Measurements from ENCODE around the gene MIB1. TPM values are rescaled to one million over a fixed set of nuclear protein-coding genes. Genes with fewer than 3 reads are reported as not detected.

MIB1 gene
- total RNA-seq, 2 experiments from 2014 or later = 24.7 to 33.6 TPM

DNA sequence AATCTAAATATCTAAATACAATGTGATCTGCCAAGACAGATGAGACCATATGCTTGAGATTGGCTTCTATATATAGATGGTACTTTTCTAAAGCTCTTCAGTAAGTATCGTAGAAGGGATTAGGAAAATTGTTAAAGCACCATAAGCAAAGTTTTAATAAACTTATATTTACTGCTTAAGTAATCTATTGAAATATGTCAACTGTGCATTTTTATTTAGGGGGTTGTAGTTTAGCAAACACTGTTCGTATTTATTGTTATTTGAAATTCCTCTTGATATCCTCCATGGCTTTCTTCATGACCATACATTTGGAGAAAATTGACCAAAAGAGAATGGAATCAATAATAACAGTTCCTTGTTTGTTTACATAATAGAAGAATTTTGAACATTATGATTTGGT, 102.7 kb downstream of the MIB1 start:
- Mint-ChIP-seq H3K9me3 (ENCODE audit: low read depth) (no peaks in the 10 kb centered on the region), H3K27me3 (no peaks in the 10 kb centered on the region), H3K36me3 (ENCODE audit: low read depth) (peaks cover 24% of the 10 kb centered on the region), H3K27ac (no peak overlapping the region), H3K4me3 (no peak overlapping the region), H3K4me1 (no peaks in the 10 kb centered on the region)
- ATAC-seq (no peak), DNase-seq (no peak)
- ChIA-PET POLR2A (interaction anchor here (0.7 kb wide), 1 partner anchor 28 kb away, joined by 4 read pairs; no protein-coding TSS in a partner anchor), CTCF (interaction anchor here (1.2 to 1.6 kb wide), 3 partner anchors 11 to 23 kb away, joined by 3 to 4 read pairs (median 4); no protein-coding TSS in a partner anchor)
- intact Hi-C loops (cut with DNase I, micrococcal nuclease) = loop anchor here in 1 of 2 experiments (5.0 kb wide), 2 partner anchors 49 to 56 kb away; no protein-coding TSS in a partner anchor

DNA sequence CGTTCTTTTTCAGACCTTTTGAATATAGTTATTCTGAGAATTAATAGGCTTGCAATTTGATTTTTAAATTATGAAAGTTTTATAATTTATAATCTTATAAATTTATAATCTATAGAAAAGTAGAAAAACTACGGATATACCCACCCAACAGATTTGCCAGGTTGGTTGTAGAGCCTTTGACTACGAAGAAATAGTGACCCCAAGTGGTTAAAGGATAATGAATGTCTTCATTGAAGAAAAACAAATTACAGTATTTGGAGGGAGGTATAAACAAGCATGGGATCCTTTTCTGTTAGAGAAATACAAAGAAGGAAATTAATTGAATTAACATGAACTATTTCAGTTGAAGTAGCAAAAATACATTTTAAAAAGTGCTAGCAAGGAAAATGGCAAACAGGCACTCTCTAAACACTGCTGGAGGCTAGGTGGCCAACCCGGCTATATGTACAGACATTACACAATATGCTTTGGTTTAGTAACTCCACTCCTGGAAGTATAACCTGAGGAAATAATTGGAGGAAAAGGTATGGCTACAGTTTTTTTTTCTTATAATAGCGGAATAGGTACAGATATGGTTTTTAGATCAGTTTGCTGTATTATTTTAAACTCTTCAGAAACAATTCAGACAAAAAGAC, 110.9 kb downstream of the MIB1 start:
- ATAC-seq = no peak
- H3K9me3 Mint-ChIP-seq (ENCODE audit: low read depth) = no peaks in the 10 kb centered on the region
- ChIA-PET CTCF (interaction anchor here (1.3 kb wide), 1 partner anchor 362 kb away, joined by 3 read pairs; no protein-coding TSS in a partner anchor), POLR2A (no interaction called here)
- H3K27me3 Mint-ChIP-seq = no peaks in the 10 kb centered on the region
- peaks cover 7% of the 10 kb centered on the region for H3K4me1 Mint-ChIP-seq
- peaks cover 6% of the 10 kb centered on the region for H3K36me3 Mint-ChIP-seq (ENCODE audit: low read depth)
- intact Hi-C loops (cut with DNase I, micrococcal nuclease) = loop anchor here (2.0 to 10.0 kb wide), 4 partner anchors 227 to 657 kb away; no protein-coding TSS in a partner anchor
- H3K27ac Mint-ChIP-seq = no peak overlapping the region
- no peak overlapping the region for H3K4me3 Mint-ChIP-seq
- DNase-seq = no peak

DNA sequence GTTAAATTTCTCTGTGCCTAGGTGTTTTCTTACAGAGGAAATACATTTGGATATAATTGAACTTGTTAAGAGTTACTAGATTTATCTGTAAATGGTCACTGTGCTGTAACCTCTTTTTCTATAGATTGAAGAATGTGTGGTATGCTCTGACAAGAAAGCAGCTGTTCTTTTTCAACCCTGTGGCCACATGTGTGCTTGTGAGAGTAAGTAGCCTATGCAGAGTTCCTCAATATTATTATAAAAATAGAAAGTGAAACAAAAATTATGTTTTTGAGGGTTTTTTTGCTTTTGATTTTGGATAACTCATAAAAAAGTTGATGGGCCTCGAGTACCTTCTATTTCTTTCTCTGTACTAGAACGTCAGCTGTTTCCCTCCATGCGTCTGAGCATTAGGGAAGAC, 112.4 kb downstream of the MIB1 start:
- DNase-seq (no peak), ATAC-seq (no peak)
- H3K4me1 Mint-ChIP-seq = peaks cover 7% of the 10 kb centered on the region
- ChIA-PET POLR2A (no interaction called here), CTCF (no interaction called here)
- H3K4me3 Mint-ChIP-seq = no peak overlapping the region
- intact Hi-C loops (cut with DNase I, micrococcal nuclease) = loop anchor here (10.0 kb wide), 3 partner anchors 228 to 658 kb away; no protein-coding TSS in a partner anchor
- H3K9me3 Mint-ChIP-seq (ENCODE audit: low read depth) = no peaks in the 10 kb centered on the region
- H3K36me3 Mint-ChIP-seq (ENCODE audit: low read depth) = peaks cover 10% of the 10 kb centered on the region
- H3K27ac Mint-ChIP-seq = no peak overlapping the region
- H3K27me3 Mint-ChIP-seq = no peaks in the 10 kb centered on the region

DNA sequence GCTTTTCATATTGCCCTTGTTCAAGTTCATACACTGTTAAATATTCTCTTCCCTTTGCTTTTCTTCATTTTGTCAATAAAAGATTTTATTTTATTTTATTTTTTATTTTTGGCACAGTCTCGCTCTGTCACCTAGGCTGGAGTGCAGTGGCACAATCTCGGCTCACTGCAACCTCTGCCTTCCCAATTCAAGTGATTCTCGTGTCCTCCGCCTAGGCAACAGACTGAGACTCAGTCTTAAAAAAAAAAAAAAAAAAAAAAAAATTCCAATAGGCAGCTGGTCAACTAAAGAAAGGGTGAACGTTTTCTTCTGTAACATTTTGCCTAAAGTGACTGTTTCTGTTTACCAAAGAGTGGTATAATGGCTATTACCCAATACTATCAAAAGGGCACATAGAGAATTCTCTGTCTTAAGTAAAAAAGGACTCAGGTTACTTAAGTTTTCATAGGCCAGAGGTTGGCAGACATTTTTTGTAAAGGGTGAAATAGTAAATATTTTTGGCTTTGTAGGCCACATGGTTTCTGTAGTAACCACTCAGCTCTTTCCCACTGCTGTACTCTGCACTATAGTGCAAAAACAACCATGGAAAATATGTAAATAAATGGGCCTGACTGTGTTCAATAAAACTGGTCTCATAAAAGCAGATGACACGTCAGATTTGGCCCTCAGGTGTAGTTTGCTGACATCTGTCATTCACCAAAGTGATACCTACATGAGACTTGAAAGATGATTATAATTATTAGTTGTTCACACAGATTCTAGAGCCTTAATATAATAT, 113.4 kb downstream of the MIB1 start:
- ChIA-PET POLR2A (no interaction called here), CTCF (no interaction called here)
- H3K27me3 Mint-ChIP-seq = no peaks in the 10 kb centered on the region
- no peak overlapping the region for H3K4me3 Mint-ChIP-seq
- H3K4me1 Mint-ChIP-seq = peaks cover 7% of the 10 kb centered on the region
- intact Hi-C loops (cut with DNase I, micrococcal nuclease) = loop anchor here (10.0 kb wide), 3 partner anchors 229 to 659 kb away; no protein-coding TSS in a partner anchor
- DNase-seq (no peak), ATAC-seq (no peak)
- no peaks in the 10 kb centered on the region for H3K9me3 Mint-ChIP-seq (ENCODE audit: low read depth)
- no peak overlapping the region for H3K27ac Mint-ChIP-seq
- peaks cover 14% of the 10 kb centered on the region for H3K36me3 Mint-ChIP-seq (ENCODE audit: low read depth)

- Mint-ChIP-seq H3K36me3 (ENCODE audit: low read depth) (peaks cover 23% of the 10 kb centered on the region), H3K27me3 (no peaks in the 10 kb centered on the region), H3K9me3 (ENCODE audit: low read depth) (no peaks in the 10 kb centered on the region), H3K4me1 (peaks cover 7% of the 10 kb centered on the region), H3K4me3 (no peak overlapping the region), H3K27ac (no peak overlapping the region)
- ChIA-PET POLR2A (no interaction called here), CTCF (no interaction called here)
- DNase-seq (no peak), ATAC-seq (no peak)
- intact Hi-C loops (cut with DNase I, micrococcal nuclease) = loop anchor here (10.0 kb wide), 3 partner anchors 231 to 661 kb away; no protein-coding TSS in a partner anchor
These were observed 114.8 kb downstream of the MIB1 start for GRCh38 chr18:21855432-21855831.

DNA sequence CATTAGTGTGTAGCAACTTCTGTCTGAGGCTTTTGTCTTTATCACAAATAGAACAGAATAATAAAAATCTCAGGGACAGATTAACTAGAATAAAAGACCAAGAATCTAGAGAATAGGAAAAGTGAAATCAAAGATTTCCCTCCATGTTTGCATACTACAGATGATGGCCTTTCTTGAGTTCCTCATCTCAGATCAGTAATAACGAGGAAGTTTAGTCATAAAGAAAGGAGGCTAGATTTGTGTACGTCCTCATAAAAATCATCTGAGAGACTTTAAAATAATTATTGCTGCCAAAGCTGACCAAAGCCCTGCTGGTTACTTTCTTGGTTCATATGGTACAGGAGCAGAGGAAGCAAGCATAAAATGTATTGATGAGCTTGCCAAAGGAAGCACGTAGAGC, 117.3 kb downstream of the MIB1 start:
- Mint-ChIP-seq H3K27me3 (no peaks in the 10 kb centered on the region), H3K36me3 (ENCODE audit: low read depth) (peaks cover 28% of the 10 kb centered on the region), H3K27ac (no peak overlapping the region), H3K9me3 (ENCODE audit: low read depth) (no peaks in the 10 kb centered on the region), H3K4me1 (peaks cover 2% of the 10 kb centered on the region), H3K4me3 (no peak overlapping the region)
- intact Hi-C loops (cut with DNase I, micrococcal nuclease) = loop anchor here (10.0 kb wide), 3 partner anchors 233 to 663 kb away; no protein-coding TSS in a partner anchor
- no peak for ATAC-seq
- ChIA-PET CTCF (no interaction called here), POLR2A (no interaction called here)
- DNase-seq = no peak

GRCh38 chr18:21858544-21858943, 118.0 kb downstream of the MIB1 start:
- intact Hi-C loops (cut with DNase I, micrococcal nuclease) = loop anchor here (10.0 kb wide), 3 partner anchors 234 to 664 kb away; no protein-coding TSS in a partner anchor
- H3K4me1 Mint-ChIP-seq = no peaks in the 10 kb centered on the region
- ChIA-PET CTCF (no interaction called here), POLR2A (no interaction called here)
- DNase-seq (no peak), ATAC-seq (no peak)
- no peaks in the 10 kb centered on the region for H3K9me3 Mint-ChIP-seq (ENCODE audit: low read depth)
- peaks cover 35% of the 10 kb centered on the region for H3K36me3 Mint-ChIP-seq (ENCODE audit: low read depth)
- H3K4me3 Mint-ChIP-seq = no peak overlapping the region
- H3K27ac Mint-ChIP-seq = no peak overlapping the region
- H3K27me3 Mint-ChIP-seq = no peaks in the 10 kb centered on the region

GRCh38 chr18:21864386-21864785, 123.8 kb downstream of the MIB1 start:
- peaks cover 27% of the 10 kb centered on the region for H3K36me3 Mint-ChIP-seq (ENCODE audit: low read depth)
- CTCF ChIA-PET = no interaction called here

DNA sequence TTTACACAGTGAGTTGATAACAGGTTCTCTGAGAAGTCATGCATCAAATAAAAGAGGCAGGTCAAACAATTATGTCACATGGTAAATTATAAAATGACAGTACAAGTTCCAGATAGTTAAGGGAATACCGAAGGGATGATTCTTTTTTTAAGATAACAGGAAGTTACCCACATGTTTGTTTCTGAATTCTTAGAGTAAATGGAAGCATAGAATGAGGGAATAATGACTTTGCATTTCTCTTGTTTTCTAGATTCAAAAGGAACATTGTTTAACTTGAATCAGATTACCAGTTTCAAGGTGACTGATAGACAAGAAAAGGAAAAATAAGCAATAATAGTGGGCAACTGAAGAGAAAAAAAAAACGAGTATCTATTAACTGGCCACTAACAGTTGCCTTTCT, 124.5 kb downstream of the MIB1 start:
- Mint-ChIP-seq H3K27me3 (no peaks in the 10 kb centered on the region), H3K27ac (no peak overlapping the region), H3K9me3 (ENCODE audit: low read depth) (no peaks in the 10 kb centered on the region), H3K4me1 (no peaks in the 10 kb centered on the region), H3K4me3 (no peak overlapping the region), H3K36me3 (ENCODE audit: low read depth) (peaks cover 22% of the 10 kb centered on the region)
- intact Hi-C loops (cut with DNase I, micrococcal nuclease) = no loop called here
- no peak for DNase-seq
- CTCF ChIA-PET = no interaction called here
- POLR2A ChIA-PET = no interaction called here
- ATAC-seq = no peak

More at GRCh38 chr18:21864386-21864785, 123.8 kb downstream of the MIB1 start:
- Mint-ChIP-seq H3K4me3 (no peak overlapping the region), H3K27me3 (no peaks in the 10 kb centered on the region), H3K9me3 (ENCODE audit: low read depth) (no peaks in the 10 kb centered on the region), H3K4me1 (no peaks in the 10 kb centered on the region), H3K27ac (no peak overlapping the region)
- ATAC-seq (no peak), DNase-seq (no peak)
- intact Hi-C loops (cut with DNase I, micrococcal nuclease) = no loop called here
- POLR2A ChIA-PET = no interaction called here

DNA sequence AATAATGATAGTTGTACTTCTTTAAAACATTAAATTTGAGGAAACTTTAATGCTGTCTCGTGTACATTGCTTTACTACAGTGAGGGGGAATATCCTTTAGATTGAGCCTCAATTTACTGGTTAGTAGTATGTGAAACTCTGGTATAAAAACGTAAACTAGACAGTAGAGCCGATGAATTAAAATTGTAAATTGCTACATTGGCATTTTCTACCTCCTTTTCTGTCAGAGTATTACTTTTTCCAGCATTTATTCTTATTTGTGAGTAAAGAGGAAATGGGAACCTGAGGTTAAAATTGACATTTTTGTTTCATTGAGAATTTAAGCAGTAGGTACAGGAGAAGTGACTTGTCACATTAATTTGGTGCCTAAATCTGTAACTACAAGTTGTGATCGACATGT, 128.2 kb downstream of the MIB1 start:
- no peak for ATAC-seq
- H3K27ac Mint-ChIP-seq = no peak overlapping the region
- H3K4me3 Mint-ChIP-seq = no peak overlapping the region
- ChIA-PET CTCF (interaction anchor here (1.2 kb wide), 1 partner anchor 52 kb away, joined by 3 read pairs; no protein-coding TSS in a partner anchor), POLR2A (no interaction called here)
- H3K4me1 Mint-ChIP-seq = no peaks in the 10 kb centered on the region
- H3K36me3 Mint-ChIP-seq (ENCODE audit: low read depth) = peaks cover 10% of the 10 kb centered on the region
- H3K9me3 Mint-ChIP-seq (ENCODE audit: low read depth) = peaks cover 5% of the 10 kb centered on the region
- DNase-seq = no peak
- H3K27me3 Mint-ChIP-seq = no peaks in the 10 kb centered on the region
- intact Hi-C loops (cut with DNase I, micrococcal nuclease) = no loop called here

DNA sequence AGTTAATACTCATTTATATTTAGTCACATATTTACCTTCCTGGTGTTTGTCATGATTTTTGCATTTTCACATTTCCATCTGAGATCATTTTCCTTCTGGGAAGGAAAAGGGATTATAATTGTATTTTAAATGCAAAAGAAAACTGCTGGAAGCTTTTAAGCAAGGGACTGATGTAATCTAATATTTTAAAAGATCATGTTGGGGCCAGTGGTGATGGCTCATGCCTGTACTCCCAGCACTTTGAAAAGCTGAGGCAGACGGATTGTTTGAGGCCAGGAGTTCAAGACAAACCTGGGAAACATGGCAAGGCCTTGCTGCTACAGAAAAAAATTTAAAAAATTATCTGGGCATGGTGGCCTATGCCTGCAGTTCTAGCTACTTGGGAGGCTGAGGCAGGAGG, 149.0 kb downstream of the MIB1 start:
- Mint-ChIP-seq H3K4me1 (no peaks in the 10 kb centered on the region), H3K27ac (no peak overlapping the region), H3K36me3 (ENCODE audit: low read depth) (no peaks in the 10 kb centered on the region), H3K4me3 (no peak overlapping the region), H3K27me3 (peaks cover 17% of the 10 kb centered on the region), H3K9me3 (ENCODE audit: low read depth) (peaks cover 1% of the 10 kb centered on the region)
- POLR2A ChIA-PET = no interaction called here
- intact Hi-C loops (cut with DNase I, micrococcal nuclease) = no loop called here
- no peak for ATAC-seq
- CTCF ChIA-PET = no interaction called here
- DNase-seq = no peak
